ENCODE results near the gene NHLH1. TPM values are rescaled to one million over a fixed set of nuclear protein-coding genes. Genes with fewer than 3 reads are reported as not detected.

Gene NHLH1
- total and polyA plus RNA-seq, 2 donors (not counting 3 experiments of a cell fraction or from before 2014, with no cell fraction given): 0.46 TPM

GRCh38 chr1:160407839-160408801 is 41.2 kb downstream of the NHLH1 start:
- Histone ChIP-seq H4K20me1 (replicated peaks; ENCODE audit: control insufficient read depth, extremely low read depth, insufficient read depth, low read length) (no peaks in the 10 kb centered on the region), H3K9me3 (replicated peaks; ENCODE audit: control insufficient read depth, insufficient read depth, low read length) (no peaks in the 10 kb centered on the region), H3K27ac (ENCODE audit: insufficient read depth, low read depth, low read length) (no peak overlapping the region), H3K27me3 (ENCODE audit: control insufficient read depth in 2 of 2, insufficient read depth in 2 of 2, low read length in 2 of 2) (peaks cover 66 to 68% of the 10 kb centered on the region in 2 experiments), H3K4me1 (ENCODE audit: control insufficient read depth, extremely low read depth, insufficient read depth, low read length) (peaks cover 8% of the 10 kb centered on the region), H3K79me2 (ENCODE audit: control insufficient read depth, insufficient read depth, low read length) (no peaks in the 10 kb centered on the region), H3K9me1 (replicated peaks; ENCODE audit: control insufficient read depth, extremely low read depth, insufficient read depth, low read length) (no peaks in the 10 kb centered on the region), H3K4me3 (replicated peaks in 1 of 3; ENCODE audit: insufficient read depth in 1 of 3, low read depth in 1 of 3, low read length in 3 of 3) (no peak overlapping the region), H2AFZ (ENCODE audit: low read depth, low read length) (no peak overlapping the region), H3K36me3 (ENCODE audit: control insufficient read depth in 2 of 2, extremely low read depth in 1 of 2, insufficient read depth in 2 of 2, low read length in 2 of 2) (no peaks in the 10 kb centered on the region), H3K9ac (replicated peaks; ENCODE audit: extremely low read depth, insufficient read depth, low read length) (no peak overlapping the region), H3K4me2 (ENCODE audit: insufficient read depth, low read length) (no peak overlapping the region)
- CTCF ChIA-PET: interaction anchor here (1.1 to 1.7 kb wide), 3 partner anchors 9 to 13 kb away, joined by 3 to 6 read pairs (median 5); no protein-coding TSS in a partner anchor
- BruUV-seq (replicated peaks): no TSS peak
- dilution Hi-C loops (cut with MboI; ENCODE audit: extremely low pct_ligation_motif_present, low sequenced_read_pairs) (no loop called here), intact Hi-C loops (cut with micrococcal nuclease) (no loop called here)
- TF ChIP-seq JUN (IDR thresholded peaks at IDR 0.05; ENCODE audit: borderline replicate concordance, insufficient read depth, insufficient read length, low read depth) (no peak), MAX (IDR thresholded peaks at IDR 0.05; ENCODE audit: insufficient read depth, insufficient read length) (no peak), GATA2 (IDR thresholded peaks at IDR 0.05; ENCODE audit: insufficient read depth, insufficient read length, low read depth, low read length) (no peak)
- FAIRE-seq (no peak), DNase-seq (ENCODE audit: low read depth, low spot score) (no peak)
- POLR2A ChIA-PET: no interaction called here

GRCh38 chr1:160408864-160409263 is 42.0 kb downstream of the NHLH1 start:
- Histone ChIP-seq H3K27me3 (ENCODE audit: control insufficient read depth in 2 of 2, insufficient read depth in 2 of 2, low read length in 2 of 2) (peaks cover 68 to 69% of the 10 kb centered on the region in 2 experiments), H3K4me2 (ENCODE audit: insufficient read depth, low read length) (no peak overlapping the region), H3K79me2 (ENCODE audit: control insufficient read depth, insufficient read depth, low read length) (no peaks in the 10 kb centered on the region), H3K36me3 (ENCODE audit: control insufficient read depth in 2 of 2, extremely low read depth in 1 of 2, insufficient read depth in 2 of 2, low read length in 2 of 2) (no peaks in the 10 kb centered on the region), H3K4me3 (replicated peaks in 1 of 3; ENCODE audit: insufficient read depth in 1 of 3, low read depth in 1 of 3, low read length in 3 of 3) (no peak overlapping the region), H3K9ac (replicated peaks; ENCODE audit: extremely low read depth, insufficient read depth, low read length) (no peak overlapping the region), H3K9me3 (replicated peaks; ENCODE audit: control insufficient read depth, insufficient read depth, low read length) (no peaks in the 10 kb centered on the region), H3K9me1 (replicated peaks; ENCODE audit: control insufficient read depth, extremely low read depth, insufficient read depth, low read length) (no peaks in the 10 kb centered on the region), H3K4me1 (ENCODE audit: control insufficient read depth, extremely low read depth, insufficient read depth, low read length) (peaks cover under 1% of the 10 kb centered on the region), H2AFZ (ENCODE audit: low read depth, low read length) (no peak overlapping the region), H4K20me1 (replicated peaks; ENCODE audit: control insufficient read depth, extremely low read depth, insufficient read depth, low read length) (no peaks in the 10 kb centered on the region), H3K27ac (ENCODE audit: insufficient read depth, low read depth, low read length) (no peak overlapping the region)
- FAIRE-seq: no peak
- intact Hi-C loops (cut with micrococcal nuclease): no loop called here
- BruUV-seq (replicated peaks): no TSS peak
- dilution Hi-C loops (cut with MboI; ENCODE audit: extremely low pct_ligation_motif_present, low sequenced_read_pairs): no loop called here
- no peak for DNase-seq (ENCODE audit: low read depth, low spot score)
- ChIA-PET POLR2A (interaction anchor here (0.6 kb wide), 1 partner anchor 42 kb away, joined by 6 read pairs; the partner anchor contains the start of gene NHLH1), CTCF (interaction anchor here (1.7 kb wide), 1 partner anchor 12 kb away, joined by 5 read pairs; no protein-coding TSS in a partner anchor)
- no peak for TF ChIP-seq GATA2 (IDR thresholded peaks at IDR 0.05; ENCODE audit: insufficient read depth, insufficient read length, low read depth, low read length)
- no peak for TF ChIP-seq EZH2 (IDR thresholded peaks at IDR 0.05; ENCODE audit: borderline replicate concordance, low read depth, low read length, severe bottlenecking)

All from endothelial cell of umbilical vein (primary cell).